Stimulated activated CD8-positive, alpha-beta memory T cell treated with anti-CD3 and anti-CD28 coated beads, Interleukin-7, amount 100 ng/mL, for 4 hours (primary cell): ENCODE results near the gene ETHE1.

Experiments
- DNase-seq, 2 donors: peaks; one replicate each; pipeline ENCODE4 v3.0.0-alpha.2; 2020; ENCODE audit warnings: low read depth in 2 of 2

ETHE1 gene

DNA sequence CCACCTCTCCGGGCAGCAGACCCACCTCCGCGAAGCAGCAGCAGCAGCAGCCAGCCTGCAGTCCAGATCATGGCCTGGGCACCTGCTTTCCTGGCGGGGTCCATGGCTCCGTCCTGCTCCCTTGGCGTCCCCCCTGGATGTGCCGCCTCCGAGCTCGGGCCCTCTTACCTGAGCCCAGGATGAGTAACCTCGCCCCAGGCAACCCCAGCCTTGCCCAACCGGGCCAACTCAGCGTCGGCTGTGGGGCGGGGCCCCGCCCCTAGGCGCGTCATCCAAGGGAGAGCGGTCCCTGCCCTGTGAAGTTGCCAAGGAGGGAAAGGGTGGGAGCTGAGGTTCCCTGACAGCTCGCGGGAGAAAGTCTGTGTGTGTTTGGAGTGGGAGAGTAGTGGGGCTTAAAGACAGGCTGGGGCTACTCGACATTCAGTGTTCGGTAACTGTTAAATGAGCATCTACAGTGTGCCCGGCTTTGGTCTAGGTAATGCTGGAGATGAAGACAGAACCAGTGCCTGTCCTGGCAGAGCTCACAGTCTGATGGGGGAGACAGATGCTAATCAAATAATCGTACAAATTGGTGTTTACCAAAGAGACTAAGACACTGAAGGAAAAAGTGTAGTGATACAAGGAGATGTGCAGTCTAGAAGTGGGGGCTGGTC is 61.4 kb downstream of the ETHE1 start, which contains the start of gene LYPD3:
LYPD3 (minus strand) TSS at position 141 of the 653 bp plus-strand sequence; CDS start at position 104, 37 bp downstream.
- no peak for DNase-seq

DNA sequence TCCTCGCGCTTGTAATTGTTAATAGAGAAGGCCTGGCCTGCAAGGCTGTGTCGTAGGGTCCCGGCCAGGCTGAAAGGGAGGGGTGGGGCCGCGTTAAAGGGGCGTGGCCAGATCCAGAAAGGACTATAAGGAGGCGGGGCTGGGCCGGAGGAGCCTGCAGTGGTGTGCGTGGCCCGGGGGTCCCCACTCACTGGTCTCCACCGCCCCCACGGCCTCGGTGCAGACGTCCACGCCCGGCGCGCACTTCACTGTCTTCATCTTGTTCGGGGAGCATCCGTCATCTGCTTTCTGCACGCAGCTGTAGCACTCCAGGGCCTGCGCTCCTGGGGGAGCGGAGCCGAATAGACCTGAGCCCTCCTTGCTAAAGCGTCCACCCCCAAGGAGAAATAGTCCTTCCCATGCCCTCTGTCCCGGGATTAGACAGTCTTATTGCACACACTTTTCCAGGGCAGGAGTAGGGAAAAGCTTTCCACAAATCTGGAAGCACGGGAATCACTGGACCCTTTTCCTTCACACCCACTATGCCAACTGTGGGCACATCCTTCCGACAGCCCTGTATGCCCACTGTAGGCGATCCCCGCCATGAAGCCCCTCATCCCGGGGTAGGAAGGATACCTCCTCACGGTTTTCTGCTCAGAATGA is 62.7 kb downstream of the ETHE1 start:
- DNase-seq: no peak

DNA sequence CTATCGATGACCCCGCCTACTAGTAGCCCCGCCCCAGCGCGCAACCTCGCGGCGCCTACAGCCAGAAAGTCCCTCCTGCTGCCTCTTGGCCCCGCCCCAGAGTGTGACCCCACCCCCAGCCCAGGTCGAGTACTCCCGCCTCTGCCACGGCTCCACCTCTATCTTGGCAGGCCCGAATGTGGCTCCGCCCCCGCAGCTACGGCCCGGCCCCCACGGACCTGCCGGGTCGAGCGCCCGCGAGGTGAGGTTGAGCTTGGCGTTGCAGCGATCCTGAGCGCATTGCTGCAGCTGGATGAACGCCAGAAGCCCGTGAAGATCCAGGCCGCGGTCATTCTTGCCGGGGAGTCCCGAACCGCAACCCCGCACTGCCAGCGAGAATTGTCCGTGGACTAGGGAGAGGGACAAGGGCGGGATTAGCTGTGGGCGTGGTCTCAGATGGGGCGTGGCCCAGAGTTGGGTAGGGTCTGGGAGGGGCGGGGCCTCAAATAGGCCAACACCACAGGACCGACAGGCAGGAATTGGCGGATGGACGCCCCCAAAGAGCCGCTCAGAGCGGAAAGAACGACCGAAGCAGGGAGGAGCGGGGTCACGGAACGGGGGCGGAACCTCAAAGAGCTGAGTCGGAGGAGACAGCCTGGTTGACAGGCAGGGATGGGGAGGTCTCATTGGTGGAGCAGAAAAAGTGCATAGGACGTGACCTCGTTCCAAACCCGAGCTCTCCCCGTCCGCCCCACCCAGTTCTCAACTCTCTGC is 63.4 kb downstream of the ETHE1 start:
- DNase-seq: peak; percentile 99

DNA sequence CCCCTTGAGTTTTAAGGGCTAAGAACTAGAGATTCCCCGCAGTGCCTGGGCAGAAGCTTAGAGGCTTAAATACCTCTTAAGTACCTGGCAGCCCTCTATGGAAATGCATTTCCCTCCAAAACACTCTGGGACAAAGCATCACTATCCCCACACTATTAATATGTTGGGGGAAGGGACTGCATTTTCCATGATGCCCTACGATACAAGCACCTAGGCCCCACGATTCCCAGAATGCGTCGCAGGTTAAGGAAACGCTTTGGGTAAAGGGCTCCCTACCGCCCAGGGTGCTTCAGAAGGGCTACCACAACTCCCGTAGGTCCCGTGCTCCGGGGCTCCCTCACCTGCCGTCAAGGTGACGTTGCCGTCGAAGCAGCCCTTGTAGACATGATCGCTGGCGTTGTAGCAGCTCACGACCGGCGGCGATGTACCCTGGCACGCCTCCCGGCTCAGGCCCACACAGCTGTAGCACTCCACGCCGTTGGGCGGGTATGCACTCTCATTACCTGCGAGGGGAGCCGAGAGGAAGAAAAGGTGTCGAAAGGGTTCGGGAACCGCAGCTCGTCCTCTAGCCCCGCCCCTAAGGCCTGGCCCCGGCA is 64.1 kb downstream of the ETHE1 start:
- DNase-seq: no peak

GRCh38 chr19:43462383-43462782 is 64.6 kb downstream of the ETHE1 start:
- no peak for DNase-seq

- DNase-seq: no peak
Measured at GRCh38 chr19:43461303-43461702, 65.7 kb downstream of the ETHE1 start.

GRCh38 chr19:43460362-43461016 is 66.5 kb downstream of the ETHE1 start:
- no peak for DNase-seq

GRCh38 chr19:43457809-43458208 is 69.2 kb downstream of the ETHE1 start:
- no peak for DNase-seq
